IPS DF 6.9 (cell line): Measurements from ENCODE around the gene MAST4.

Experiments used
- DNase-seq: peaks from one replicate; pipeline ENCODE4 v3.0.0-alpha.2; 2013; ENCODE audit warnings: low read depth, low spot score
- H3K27ac ChIP-seq: one replicate; pipeline ENCODE4 v1.5.1; 2013; ENCODE audit warnings: low read length, control low read depth
- H3K27me3 ChIP-seq: 2 replicates; pipeline ENCODE4 v1.6.1; 2013; ENCODE audit warnings: mild to moderate bottlenecking, low read length; ENCODE audit not compliant: control insufficient read depth, insufficient read depth
- H3K36me3 ChIP-seq: 2 replicates; pipeline ENCODE4 v1.6.1; 2013; ENCODE audit warnings: low read length; ENCODE audit not compliant: control insufficient read depth, insufficient read depth
- H3K4me1 ChIP-seq: 2 replicates; pipeline ENCODE4 v1.6.1; 2013; ENCODE audit warnings: low read length; ENCODE audit not compliant: control insufficient read depth, insufficient read depth
- H3K4me3 ChIP-seq: 2 replicates; pipeline ENCODE4 v1.5.1; 2013; ENCODE audit warnings: mild to moderate bottlenecking, low read length
- H3K9me3 ChIP-seq: 2 replicates; pipeline ENCODE4 v1.6.1; 2013; ENCODE audit warnings: low read length, inconsistent platforms; ENCODE audit not compliant: control insufficient read depth, insufficient read depth
- WGBS: extraction: QIAGEN DNeasy Blood & Tissue Kit; methylation state at CpG from one replicate; pipeline ENCODE4 v1.1.7; 2013; ENCODE audit warnings: mixed read lengths, missing lambda C conversion rate; ENCODE audit not compliant: insufficient read length, insufficient coverage; 5-methylcytosine and 5-hydroxymethylcytosine counted together

Gene MAST4

GRCh38 chr5:66894480-66895240 is 298.5 kb downstream of the MAST4 start:
- no peaks in the 10 kb centered on the region for H3K9me3 ChIP-seq
- H3K27me3 ChIP-seq: no peaks in the 10 kb centered on the region
- H3K36me3 ChIP-seq: no peaks in the 10 kb centered on the region
- WGBS: no CpG with 5 or more reads among the region's 3 CpGs
- no peak for DNase-seq
- peaks cover 6% of the 10 kb centered on the region; the same call in 1 of the 2 replicates for H3K4me1 ChIP-seq
- H3K4me3 ChIP-seq: no peak overlapping the region
- H3K27ac ChIP-seq: no peak overlapping the region

GRCh38 chr5:66896171-66896570 is 300.0 kb downstream of the MAST4 start:
- WGBS: no CpG with 5 or more reads among the region's 4 CpGs
- Histone ChIP-seq H3K9me3 (no peaks in the 10 kb centered on the region), H3K4me3 (no peak overlapping the region), H3K27ac (no peak overlapping the region), H3K36me3 (no peaks in the 10 kb centered on the region), H3K4me1 (peaks cover 5% of the 10 kb centered on the region; the same call in 1 of the 2 replicates), H3K27me3 (no peaks in the 10 kb centered on the region)
- no peak for DNase-seq

DNA sequence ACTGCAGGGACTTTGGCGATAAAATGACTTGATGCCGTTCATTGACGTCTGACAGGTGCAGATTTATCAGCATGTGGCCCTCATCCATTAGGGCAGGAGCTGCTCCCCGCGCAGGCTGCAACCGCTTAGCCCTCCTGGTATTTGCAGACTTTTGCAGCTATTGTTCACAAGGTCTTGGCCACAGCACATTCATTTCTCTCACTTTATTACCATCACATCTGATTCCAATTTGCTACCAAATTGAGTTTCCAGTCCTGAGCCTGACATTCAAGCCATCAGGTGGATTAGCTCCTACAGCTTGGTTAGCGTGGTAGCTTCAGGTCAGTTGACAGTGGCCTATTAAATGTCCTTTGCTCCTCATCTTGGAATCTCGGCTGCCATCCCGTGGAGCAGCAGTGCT is 301.2 kb downstream of the MAST4 start:
- H3K27ac ChIP-seq: no peak overlapping the region
- no peaks in the 10 kb centered on the region for H3K9me3 ChIP-seq
- no peak for DNase-seq
- H3K27me3 ChIP-seq: no peaks in the 10 kb centered on the region
- WGBS: no CpG with 5 or more reads among the region's 9 CpGs
- H3K36me3 ChIP-seq: no peaks in the 10 kb centered on the region
- no peaks in the 10 kb centered on the region; the same call in 1 of the 2 replicates for H3K4me1 ChIP-seq
- no peak overlapping the region for H3K4me3 ChIP-seq

GRCh38 chr5:66898241-66898995 is 302.2 kb downstream of the MAST4 start:
- Histone ChIP-seq H3K4me1 (no peaks in the 10 kb centered on the region; the same call in 1 of the 2 replicates), H3K36me3 (no peaks in the 10 kb centered on the region), H3K27ac (no peak overlapping the region), H3K4me3 (no peak overlapping the region), H3K9me3 (no peaks in the 10 kb centered on the region), H3K27me3 (peaks cover 3% of the 10 kb centered on the region; the same call in 1 of the 2 replicates)
- DNase-seq: no peak
- no CpG with 5 or more reads among the region's 2 CpGs for WGBS

DNA sequence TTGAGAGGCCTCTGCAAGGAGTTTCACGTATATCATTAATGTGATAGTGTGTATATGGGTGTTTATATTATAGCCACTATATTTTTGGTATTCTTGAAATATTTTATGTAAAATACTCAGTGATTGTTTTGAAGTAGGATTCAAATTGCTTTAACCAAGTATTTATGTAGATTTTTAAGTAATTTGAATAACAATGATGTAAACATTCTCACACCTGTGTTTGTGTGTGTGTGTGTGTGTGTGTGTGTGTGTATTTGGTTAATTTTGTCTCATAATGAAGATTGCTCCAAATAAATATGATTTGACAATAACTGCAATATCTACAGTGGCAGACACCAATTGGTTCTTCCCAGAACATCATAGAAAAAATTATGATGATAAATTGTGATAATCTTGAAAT is 307.0 kb downstream of the MAST4 start:
- H3K9me3 ChIP-seq: no peaks in the 10 kb centered on the region
- peaks cover 2% of the 10 kb centered on the region for H3K4me1 ChIP-seq

DNA sequence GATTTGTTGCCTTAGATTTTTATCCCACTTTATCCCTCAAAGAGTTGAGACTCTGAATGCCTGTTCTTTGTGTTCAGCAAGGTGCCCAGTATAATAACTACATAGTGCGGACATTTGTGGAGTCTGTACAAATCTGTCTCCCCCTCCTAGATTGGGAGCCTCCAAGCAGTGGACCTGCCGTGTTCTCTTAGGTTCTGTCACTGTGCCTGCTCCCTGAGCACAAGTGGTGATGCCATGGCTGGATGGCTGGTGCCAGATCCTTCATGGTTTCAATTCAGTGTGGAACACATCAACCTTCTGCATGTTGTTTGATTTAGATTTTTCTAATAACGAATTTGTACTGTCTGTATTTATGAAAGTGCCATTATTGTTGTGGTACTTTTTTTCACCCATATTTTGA is 307.5 kb downstream of the MAST4 start:
- DNase-seq: no peak
- Histone ChIP-seq H3K4me3 (no peak overlapping the region), H3K27ac (no peak overlapping the region), H3K4me1 (peaks cover 2% of the 10 kb centered on the region), H3K9me3 (no peaks in the 10 kb centered on the region), H3K36me3 (no peaks in the 10 kb centered on the region; the same call in 1 of the 2 replicates), H3K27me3 (peaks cover 25% of the 10 kb centered on the region)
- WGBS: no CpG with 5 or more reads among the region's 3 CpGs

More for the DNA sequence above, 307.0 kb downstream of the MAST4 start:
- Histone ChIP-seq H3K27me3 (peaks cover 25% of the 10 kb centered on the region), H3K27ac (no peak overlapping the region), H3K4me3 (no peak overlapping the region), H3K36me3 (no peaks in the 10 kb centered on the region; the same call in 1 of the 2 replicates)
- no CpG with 5 or more reads among the region's 1 CpG for WGBS
- no peak for DNase-seq

- H3K27ac ChIP-seq: no peak overlapping the region
- WGBS: no CpG with 5 or more reads among the region's 3 CpGs
- peak; percentile 33 for DNase-seq
- no peak overlapping the region for H3K4me3 ChIP-seq
- no peaks in the 10 kb centered on the region; the same call in 1 of the 2 replicates for H3K36me3 ChIP-seq
- peaks cover 27% of the 10 kb centered on the region for H3K27me3 ChIP-seq
- no peaks in the 10 kb centered on the region for H3K9me3 ChIP-seq
- H3K4me1 ChIP-seq: peaks cover 2% of the 10 kb centered on the region
Observed at GRCh38 chr5:66904189-66904588, 308.0 kb downstream of the MAST4 start.

GRCh38 chr5:66906021-66906420 is 309.8 kb downstream of the MAST4 start:
- H3K4me3 ChIP-seq: no peak overlapping the region
- H3K27me3 ChIP-seq: peaks cover 28% of the 10 kb centered on the region
- H3K27ac ChIP-seq: no peak overlapping the region
- peaks cover 2% of the 10 kb centered on the region for H3K4me1 ChIP-seq
- no CpG with 5 or more reads among the region's 3 CpGs for WGBS
- no peaks in the 10 kb centered on the region for H3K9me3 ChIP-seq
- DNase-seq: no peak
- no peaks in the 10 kb centered on the region; the same call in 1 of the 2 replicates for H3K36me3 ChIP-seq

DNA sequence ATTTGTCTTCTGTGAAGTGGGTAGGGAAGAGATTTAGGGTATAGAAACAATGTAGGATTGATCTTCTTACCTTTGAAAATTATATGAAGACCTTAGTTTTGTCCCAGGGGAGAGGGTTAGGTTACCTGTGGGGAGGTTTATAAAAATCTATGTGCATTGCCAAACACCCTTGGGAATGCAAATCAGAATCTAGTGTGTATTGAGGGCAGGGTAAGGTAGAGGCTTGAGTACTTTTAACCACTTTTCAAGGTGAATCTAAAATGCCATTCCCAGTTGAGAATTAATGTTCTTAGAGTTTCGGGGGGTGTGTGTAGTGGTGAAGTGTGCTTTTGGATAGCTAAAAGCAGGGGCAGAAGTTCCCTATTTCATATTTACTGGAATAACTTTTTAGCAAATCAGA is 312.0 kb downstream of the MAST4 start:
- no peaks in the 10 kb centered on the region; the same call in 1 of the 2 replicates for H3K36me3 ChIP-seq
- H3K27ac ChIP-seq: no peak overlapping the region
- no CpG with 5 or more reads among the region's 1 CpG for WGBS
- no peaks in the 10 kb centered on the region for H3K9me3 ChIP-seq
- peaks cover 2% of the 10 kb centered on the region for H3K4me1 ChIP-seq
- no peak for DNase-seq
- peaks cover 24% of the 10 kb centered on the region for H3K27me3 ChIP-seq
- H3K4me3 ChIP-seq: no peak overlapping the region

GRCh38 chr5:66909364-66909763 is 313.2 kb downstream of the MAST4 start:
- Histone ChIP-seq H3K4me3 (no peak overlapping the region), H3K27me3 (peaks cover 21% of the 10 kb centered on the region), H3K27ac (no peak overlapping the region), H3K4me1 (no peaks in the 10 kb centered on the region), H3K36me3 (no peaks in the 10 kb centered on the region), H3K9me3 (no peaks in the 10 kb centered on the region)
- no peak for DNase-seq
- WGBS: 100% methylated on average over 1 of the region's 3 CpGs
